Smooth muscle cell (in vitro differentiated cells): ENCODE results near the gene HOXB1. TPM values are rescaled to one million over a fixed set of nuclear protein-coding genes. Genes with fewer than 3 reads are reported as not detected.
A peak's percentile ranks its signal among the peaks of the same experiment; 100 is the strongest.

ENCODE experiments used
- DNase-seq: peaks from one replicate; lab custom pipeline; 2025; ENCODE audit not compliant: unreplicated experiment; lab: John Stamatoyannopoulos, UW
- H2AFZ ChIP-seq: fragments of 200-600 bp; sonication (generic); 2 replicates; pipeline ENCODE4 v1.6.0; 2016; ENCODE audit warnings: antibody characterized with exemption, low read depth, mild to moderate bottlenecking
- H3F3A ChIP-seq: fragments of 200-600 bp; sonication (generic); 2 replicates; pipeline ENCODE4 v1.6.0; 2017; ENCODE audit warnings: antibody characterized with exemption, low read depth
- H3K27ac ChIP-seq: fragments of 200-600 bp; sonication (generic); 2 replicates; pipeline ENCODE4 v1.5.1; 2016; ENCODE audit warnings: low read depth, mild to moderate bottlenecking
- H3K27me3 ChIP-seq: fragments of 200-600 bp; sonication (generic); 2 replicates; pipeline ENCODE4 v1.6.1; 2016; ENCODE audit warnings: low read depth, mild to moderate bottlenecking
- H3K36me3 ChIP-seq: fragments of 200-600 bp; sonication (generic); 2 replicates; pipeline ENCODE4 v1.5.1; 2016; ENCODE audit warnings: low read depth
- H3K4me1 ChIP-seq: fragments of 200-600 bp; sonication (generic); 2 replicates; pipeline ENCODE4 v1.5.1; 2016; ENCODE audit warnings: low read depth
- H3K4me2 ChIP-seq: fragments of 200-600 bp; sonication (generic); 2 replicates; pipeline ENCODE4 v1.6.0; 2016; ENCODE audit warnings: mild to moderate bottlenecking
- H3K4me3 ChIP-seq: fragments of 200-600 bp; sonication (generic); 2 replicates; pipeline ENCODE4 v1.5.1; 2016; ENCODE audit warnings: mild to moderate bottlenecking
- H3K79me2 ChIP-seq: fragments of 200-600 bp; sonication (generic); 2 replicates; pipeline ENCODE4 v1.6.0; 2016; ENCODE audit warnings: low read depth, mild to moderate bottlenecking
- H3K9ac ChIP-seq: fragments of 200-600 bp; sonication (generic); 2 replicates; pipeline ENCODE4 v1.6.0; 2016; ENCODE audit warnings: low read depth
- H3K9me3 ChIP-seq: fragments of 200-600 bp; sonication (generic); replicated peaks from 2 replicates; pipeline ENCODE4 v1.5.1; 2016; ENCODE audit warnings: low read depth
- H4K20me1 ChIP-seq: fragments of 200-600 bp; sonication (generic); 2 replicates; pipeline ENCODE4 v1.6.0; 2016; ENCODE audit warnings: low read depth
- WGBS: methylation state at CpG from one replicate; pipeline ENCODE4 v1.1.7; 2016; ENCODE audit warnings: low lambda C conversion rate; 5-methylcytosine and 5-hydroxymethylcytosine counted together
- polyA plus RNA-seq: library from polyadenylated mRNA; unstranded; fragments of >200 nt; fragmentation: Nextera tagmentation; extraction: Ambion mirVana; gene quantifications from 2 replicates; pipeline ENCODE4 v1.2.1, GENCODE V29; 2016
- total RNA-seq: library from RNA; depleted of rRNA; stranded (reverse); fragments of >200 nt; gene quantifications from 2 replicates; pipeline ENCODE4 v1.2.3, GENCODE V29; 2014
- TF ChIP-seq, protein P1 (sequence below): fragments of 200-600 bp; sonication (generic); IDR thresholded peaks from 2 replicates; pipeline ENCODE4 v1.5.1; 2017; ENCODE audit warnings: borderline replicate concordance, mild to moderate bottlenecking, antibody characterized with exemption; ENCODE audit not compliant: insufficient read depth, poor library complexity, severe bottlenecking

The HOXB1 gene
- total and polyA plus RNA-seq, 2 experiments from 2014 or later = not detected

DNA sequence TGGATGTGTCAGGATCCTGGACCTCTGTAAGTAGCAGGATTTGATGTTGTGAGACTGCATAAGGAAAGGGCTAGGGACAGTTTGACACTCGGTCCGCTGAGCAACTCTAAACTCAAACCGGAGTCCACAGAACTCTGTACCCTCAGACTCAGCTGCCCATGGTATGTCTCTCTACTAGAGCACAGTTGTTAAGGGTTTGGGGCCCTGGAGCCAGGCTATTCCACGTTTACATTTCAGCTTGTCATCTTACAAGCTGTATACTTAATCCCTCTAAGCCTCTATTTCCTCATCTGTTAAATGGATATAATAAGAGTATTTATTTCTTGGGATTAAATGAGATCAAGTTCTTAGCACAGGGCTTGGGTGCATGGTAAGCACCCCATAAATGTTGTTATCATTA is 27.9 kb downstream of the HOXB1 start:
- Histone ChIP-seq H3K4me2 (peak overlapping the region; percentile 13), H3K4me3 (no peak overlapping the region), H3F3A (peaks cover 55% of the 10 kb centered on the region), H3K36me3 (no peaks in the 10 kb centered on the region), H2AFZ (no peak overlapping the region), H4K20me1 (no peaks in the 10 kb centered on the region), H3K9me3 (no peaks in the 10 kb centered on the region), H3K4me1 (peaks cover 16% of the 10 kb centered on the region), H3K9ac (no peak overlapping the region), H3K27me3 (no peaks in the 10 kb centered on the region), H3K79me2 (no peaks in the 10 kb centered on the region), H3K27ac (peak overlapping the region; percentile 93)
- DNase-seq = no peak
- TF ChIP-seq, protein P1, sequence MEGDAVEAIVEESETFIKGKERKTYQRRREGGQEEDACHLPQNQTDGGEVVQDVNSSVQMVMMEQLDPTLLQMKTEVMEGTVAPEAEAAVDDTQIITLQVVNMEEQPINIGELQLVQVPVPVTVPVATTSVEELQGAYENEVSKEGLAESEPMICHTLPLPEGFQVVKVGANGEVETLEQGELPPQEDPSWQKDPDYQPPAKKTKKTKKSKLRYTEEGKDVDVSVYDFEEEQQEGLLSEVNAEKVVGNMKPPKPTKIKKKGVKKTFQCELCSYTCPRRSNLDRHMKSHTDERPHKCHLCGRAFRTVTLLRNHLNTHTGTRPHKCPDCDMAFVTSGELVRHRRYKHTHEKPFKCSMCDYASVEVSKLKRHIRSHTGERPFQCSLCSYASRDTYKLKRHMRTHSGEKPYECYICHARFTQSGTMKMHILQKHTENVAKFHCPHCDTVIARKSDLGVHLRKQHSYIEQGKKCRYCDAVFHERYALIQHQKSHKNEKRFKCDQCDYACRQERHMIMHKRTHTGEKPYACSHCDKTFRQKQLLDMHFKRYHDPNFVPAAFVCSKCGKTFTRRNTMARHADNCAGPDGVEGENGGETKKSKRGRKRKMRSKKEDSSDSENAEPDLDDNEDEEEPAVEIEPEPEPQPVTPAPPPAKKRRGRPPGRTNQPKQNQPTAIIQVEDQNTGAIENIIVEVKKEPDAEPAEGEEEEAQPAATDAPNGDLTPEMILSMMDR = no peak
- WGBS = 30% methylated on average over 4 of the region's 4 CpGs

DNA sequence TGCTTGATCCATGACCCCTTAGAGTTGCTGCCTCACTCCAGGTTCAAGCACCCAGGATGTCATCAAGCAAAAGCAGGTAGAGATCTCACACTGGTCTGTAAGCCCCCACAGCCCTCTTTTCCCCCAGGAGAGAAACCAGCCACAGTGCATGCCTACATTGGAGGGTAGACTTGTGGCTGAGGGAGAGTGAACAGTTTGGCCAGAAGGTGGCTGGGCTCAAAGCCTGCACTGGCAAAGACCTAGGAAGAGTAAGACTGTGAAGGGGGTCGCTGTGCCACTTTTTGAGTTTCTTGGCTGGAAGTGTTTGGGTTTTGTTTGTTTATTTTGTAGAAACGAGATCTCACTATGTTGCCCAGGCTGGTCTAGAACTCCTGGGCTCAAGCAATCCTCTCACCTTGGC is 28.5 kb downstream of the HOXB1 start:
- no peaks in the 10 kb centered on the region for H3K36me3 ChIP-seq
- H3K9me3 ChIP-seq = no peaks in the 10 kb centered on the region
- H2AFZ ChIP-seq = no peak overlapping the region
- peaks cover 60% of the 10 kb centered on the region for H3F3A ChIP-seq
- H3K27me3 ChIP-seq = no peaks in the 10 kb centered on the region
- TF ChIP-seq, protein P1 = no peak
- H3K27ac ChIP-seq = peak overlapping the region; percentile 93
- H3K4me3 ChIP-seq = no peak overlapping the region
- no peak overlapping the region for H3K9ac ChIP-seq
- H4K20me1 ChIP-seq = no peaks in the 10 kb centered on the region
- no peak for DNase-seq
- no peak overlapping the region for H3K4me2 ChIP-seq
- H3K79me2 ChIP-seq = no peaks in the 10 kb centered on the region
- 82% methylated on average over 2 of the region's 2 CpGs for WGBS
- peaks cover 22% of the 10 kb centered on the region for H3K4me1 ChIP-seq

DNA sequence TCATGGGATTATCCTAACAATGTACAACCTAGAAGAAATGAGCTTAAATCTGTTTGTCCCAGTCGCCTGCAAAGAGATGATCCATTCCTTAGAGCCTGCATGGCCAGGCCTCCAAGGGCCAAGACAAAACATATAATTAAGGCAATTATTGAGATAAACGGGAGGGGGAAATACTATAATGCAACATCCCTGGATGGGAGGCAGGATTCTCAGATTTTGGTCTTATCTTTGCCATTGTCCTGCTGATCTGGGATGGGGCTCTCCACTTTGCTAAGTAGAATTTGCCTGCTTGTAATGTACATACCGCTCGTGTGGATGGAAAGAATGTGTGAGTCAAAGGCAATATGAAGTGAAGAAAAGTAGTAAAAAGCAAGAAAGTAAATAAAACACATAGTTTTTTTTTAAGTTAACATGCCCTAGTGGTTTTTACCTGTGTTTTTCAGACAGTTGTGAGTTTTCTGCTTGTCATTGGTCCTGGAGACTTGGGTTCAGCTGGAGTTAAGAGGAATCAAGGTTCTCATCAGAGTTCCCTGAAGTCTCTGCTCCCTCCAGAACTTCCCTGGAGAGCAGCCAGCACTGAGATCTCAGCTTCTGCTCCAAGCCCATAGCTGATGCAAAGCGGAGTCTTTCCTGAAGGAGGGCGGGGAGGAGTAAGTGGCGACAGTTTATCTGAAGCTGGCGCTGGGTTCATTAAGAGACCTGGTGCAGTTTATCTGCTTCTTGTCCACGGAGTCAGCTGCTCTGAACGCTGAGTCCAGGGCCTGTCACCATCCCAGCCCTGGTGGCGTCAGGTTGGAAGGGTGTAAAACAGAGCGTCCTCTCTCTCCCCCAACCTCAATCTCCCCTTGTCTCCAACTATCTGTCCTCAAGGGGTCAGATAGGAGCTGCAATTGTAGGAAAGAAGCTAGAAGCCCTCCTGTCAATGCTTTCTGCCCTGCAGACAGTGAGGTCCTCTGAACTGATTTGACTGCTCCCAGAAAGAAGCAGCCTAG is 30.1 kb downstream of the HOXB1 start:
- peaks cover 63% of the 10 kb centered on the region for H3F3A ChIP-seq
- no peaks in the 10 kb centered on the region for H3K36me3 ChIP-seq
- WGBS = 10% methylated on average over 12 of the region's 12 CpGs
- no peaks in the 10 kb centered on the region for H3K27me3 ChIP-seq
- TF ChIP-seq, protein P1 = peak; percentile 20
- peaks cover 25% of the 10 kb centered on the region for H3K4me1 ChIP-seq
- H3K79me2 ChIP-seq = no peaks in the 10 kb centered on the region
- no peaks in the 10 kb centered on the region for H3K9me3 ChIP-seq
- no peak overlapping the region for H3K4me3 ChIP-seq
- no peaks in the 10 kb centered on the region for H4K20me1 ChIP-seq
- DNase-seq = no peak
- H3K27ac ChIP-seq = peak overlapping the region; percentile 92
- H3K9ac ChIP-seq = peak overlapping the region; percentile 30
- no peak overlapping the region for H2AFZ ChIP-seq
- peak overlapping the region; percentile 61 for H3K4me2 ChIP-seq
